Measurements from ENCODE around the gene RPL11.
"Not testable (repeated sequence)": the region's sequence is repeated elsewhere in the genome, so short reads cannot be mapped to it uniquely, and the experiment has no call there.

RPL11 gene

DNA sequence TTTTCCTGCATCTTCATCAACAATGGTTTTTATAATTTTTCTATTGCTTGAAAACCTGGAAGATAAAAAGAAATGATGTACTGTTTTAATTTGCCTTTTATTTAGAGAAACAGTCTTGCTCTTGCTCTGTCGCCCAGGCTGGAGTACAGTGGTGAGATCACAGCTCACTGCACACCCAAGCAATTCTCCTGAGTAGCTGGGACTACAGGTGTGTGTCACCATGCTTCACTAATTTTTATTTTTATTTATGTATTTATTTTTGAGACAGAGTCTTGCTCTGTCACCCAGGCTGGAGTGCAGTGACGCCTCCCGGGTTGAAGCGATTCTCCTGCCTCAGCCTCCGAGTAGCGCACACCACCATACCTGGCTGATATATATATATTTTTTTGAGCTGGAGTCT is 43.0 kb upstream of the RPL11 start:
- H4K20me1 ChIP-seq (ENCODE audit: control insufficient read depth, insufficient read depth, low read depth, low read length): no peaks in the 10 kb centered on the region
- H3K9me3 ChIP-seq (ENCODE audit: control insufficient read depth, insufficient read depth, low read length): no peaks in the 10 kb centered on the region
- no peak for TF ChIP-seq EZH2phosphoT487 (IDR thresholded peaks at IDR 0.05; ENCODE audit: borderline replicate concordance, low read length)
- TF ChIP-seq, protein P1, sequence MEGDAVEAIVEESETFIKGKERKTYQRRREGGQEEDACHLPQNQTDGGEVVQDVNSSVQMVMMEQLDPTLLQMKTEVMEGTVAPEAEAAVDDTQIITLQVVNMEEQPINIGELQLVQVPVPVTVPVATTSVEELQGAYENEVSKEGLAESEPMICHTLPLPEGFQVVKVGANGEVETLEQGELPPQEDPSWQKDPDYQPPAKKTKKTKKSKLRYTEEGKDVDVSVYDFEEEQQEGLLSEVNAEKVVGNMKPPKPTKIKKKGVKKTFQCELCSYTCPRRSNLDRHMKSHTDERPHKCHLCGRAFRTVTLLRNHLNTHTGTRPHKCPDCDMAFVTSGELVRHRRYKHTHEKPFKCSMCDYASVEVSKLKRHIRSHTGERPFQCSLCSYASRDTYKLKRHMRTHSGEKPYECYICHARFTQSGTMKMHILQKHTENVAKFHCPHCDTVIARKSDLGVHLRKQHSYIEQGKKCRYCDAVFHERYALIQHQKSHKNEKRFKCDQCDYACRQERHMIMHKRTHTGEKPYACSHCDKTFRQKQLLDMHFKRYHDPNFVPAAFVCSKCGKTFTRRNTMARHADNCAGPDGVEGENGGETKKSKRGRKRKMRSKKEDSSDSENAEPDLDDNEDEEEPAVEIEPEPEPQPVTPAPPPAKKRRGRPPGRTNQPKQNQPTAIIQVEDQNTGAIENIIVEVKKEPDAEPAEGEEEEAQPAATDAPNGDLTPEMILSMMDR (IDR thresholded peaks at IDR 0.05; ENCODE audit: low read depth, low read length, poor library complexity, severe bottlenecking): no peak
- no peaks in the 10 kb centered on the region for H3K9me2 ChIP-seq (replicated peaks; ENCODE audit: control insufficient read depth, low read length)
- H3K4me1 ChIP-seq (ENCODE audit: control insufficient read depth, low read length): peaks cover 99% of the 10 kb centered on the region
- H3F3A ChIP-seq (ENCODE audit: control insufficient read depth, insufficient read depth): peaks cover 22% of the 10 kb centered on the region
- H3K79me2 ChIP-seq (ENCODE audit: control insufficient read depth, low read length): peaks cover 21% of the 10 kb centered on the region
- H3K4me3 ChIP-seq (ENCODE audit: low read length): peak overlapping the region; percentile 62
- no peaks in the 10 kb centered on the region for H3K36me3 ChIP-seq (ENCODE audit: control insufficient read depth, low read length)
- H3K27me3 ChIP-seq (ENCODE audit: control insufficient read depth, low read length): no peaks in the 10 kb centered on the region
- H3K4me2 ChIP-seq (ENCODE audit: low read length): peak overlapping the region; percentile 54
- peak overlapping the region; percentile 89 for H3K27ac ChIP-seq (ENCODE audit: low read depth, low read length)

- Histone ChIP-seq H3K4me3 (ENCODE audit: low read length) (peak overlapping the region; percentile 62), H3K27ac (ENCODE audit: low read depth, low read length) (peak overlapping the region; percentile 89), H3K4me2 (ENCODE audit: low read length) (peak overlapping the region; percentile 54), H3F3A (ENCODE audit: control insufficient read depth, insufficient read depth) (peaks cover 22% of the 10 kb centered on the region), H3K79me2 (ENCODE audit: control insufficient read depth, low read length) (peaks cover 21% of the 10 kb centered on the region), H3K4me1 (ENCODE audit: control insufficient read depth, low read length) (peaks cover 99% of the 10 kb centered on the region)
- H3K27me3 ChIP-seq (ENCODE audit: control insufficient read depth, low read length); H3K9me2 ChIP-seq (replicated peaks; ENCODE audit: control insufficient read depth, low read length); H4K20me1 ChIP-seq (ENCODE audit: control insufficient read depth, insufficient read depth, low read depth, low read length); H3K36me3 ChIP-seq (ENCODE audit: control insufficient read depth, low read length); H3K9me3 ChIP-seq (ENCODE audit: control insufficient read depth, insufficient read depth, low read length): not testable (repeated sequence)
These were observed 42.4 kb upstream of the RPL11 start for GRCh38 chr1:23649157-23649556.

DNA sequence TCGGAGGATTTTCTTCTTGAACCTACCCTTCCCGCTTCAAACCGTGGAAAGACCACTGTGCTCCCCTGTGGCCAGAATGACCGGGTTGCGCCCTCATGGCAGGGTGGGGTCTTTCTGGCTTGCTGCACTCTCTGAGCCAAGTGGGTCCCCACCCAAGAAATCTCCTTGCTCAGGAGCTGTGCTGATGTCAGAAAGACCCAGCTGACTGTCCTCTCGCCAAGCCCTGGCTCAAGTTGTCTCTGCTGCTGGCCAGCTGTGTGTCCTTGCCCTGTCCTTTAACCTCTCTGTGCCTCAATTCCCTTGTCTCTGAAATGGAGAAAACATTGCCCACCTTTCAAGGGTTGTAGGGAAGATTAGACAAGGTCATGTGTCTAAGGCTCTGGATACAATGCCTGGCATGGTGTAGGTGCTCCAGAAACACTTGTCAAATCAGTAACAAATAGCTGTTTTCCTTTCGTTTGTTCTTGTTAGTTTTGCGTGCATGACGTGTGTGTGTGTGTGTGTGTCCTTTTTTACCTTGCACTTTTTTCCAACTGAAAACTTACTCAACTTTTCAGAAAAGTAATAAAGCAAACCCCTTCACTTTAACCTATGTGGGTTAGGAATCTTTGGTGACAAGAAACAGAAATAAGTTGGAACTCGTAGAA is 41.1 kb upstream of the RPL11 start:
- H3K27ac ChIP-seq (ENCODE audit: low read depth, low read length): peak overlapping the region; percentile 89
- no peaks in the 10 kb centered on the region for H3K9me2 ChIP-seq (replicated peaks; ENCODE audit: control insufficient read depth, low read length)
- H3K27me3 ChIP-seq (ENCODE audit: control insufficient read depth, low read length): no peaks in the 10 kb centered on the region
- peaks cover 27% of the 10 kb centered on the region for H3F3A ChIP-seq (ENCODE audit: control insufficient read depth, insufficient read depth)
- no peaks in the 10 kb centered on the region for H3K9me3 ChIP-seq (ENCODE audit: control insufficient read depth, insufficient read depth, low read length)
- peak overlapping the region; percentile 62 for H3K4me3 ChIP-seq (ENCODE audit: low read length)
- no peaks in the 10 kb centered on the region for H4K20me1 ChIP-seq (ENCODE audit: control insufficient read depth, insufficient read depth, low read depth, low read length)
- H3K36me3 ChIP-seq (ENCODE audit: control insufficient read depth, low read length): no peaks in the 10 kb centered on the region
- peaks cover 99% of the 10 kb centered on the region for H3K4me1 ChIP-seq (ENCODE audit: control insufficient read depth, low read length)
- TF ChIP-seq, protein P1 (IDR thresholded peaks at IDR 0.05; ENCODE audit: low read depth, low read length, poor library complexity, severe bottlenecking): no peak
- H3K4me2 ChIP-seq (ENCODE audit: low read length): peak overlapping the region; percentile 54
- H3K79me2 ChIP-seq (ENCODE audit: control insufficient read depth, low read length): peaks cover 21% of the 10 kb centered on the region

GRCh38 chr1:23651069-23651808 is 40.4 kb upstream of the RPL11 start:
- TF ChIP-seq, protein P1 (IDR thresholded peaks at IDR 0.05; ENCODE audit: low read depth, low read length, poor library complexity, severe bottlenecking): no peak
- TF ChIP-seq EZH2phosphoT487 (IDR thresholded peaks at IDR 0.05; ENCODE audit: borderline replicate concordance, low read length): no peak
- Histone ChIP-seq H3K9me2 (replicated peaks; ENCODE audit: control insufficient read depth, low read length) (no peaks in the 10 kb centered on the region), H3K27ac (ENCODE audit: low read depth, low read length) (peak overlapping the region; percentile 89), H3F3A (ENCODE audit: control insufficient read depth, insufficient read depth) (peaks cover 30% of the 10 kb centered on the region), H3K9me3 (ENCODE audit: control insufficient read depth, insufficient read depth, low read length) (no peaks in the 10 kb centered on the region), H3K4me3 (ENCODE audit: low read length) (peak overlapping the region; percentile 62), H3K79me2 (ENCODE audit: control insufficient read depth, low read length) (peaks cover 21% of the 10 kb centered on the region), H3K27me3 (ENCODE audit: control insufficient read depth, low read length) (no peaks in the 10 kb centered on the region), H3K4me2 (ENCODE audit: low read length) (peak overlapping the region; percentile 54), H3K36me3 (ENCODE audit: control insufficient read depth, low read length) (no peaks in the 10 kb centered on the region), H4K20me1 (ENCODE audit: control insufficient read depth, insufficient read depth, low read depth, low read length) (no peaks in the 10 kb centered on the region), H3K4me1 (ENCODE audit: control insufficient read depth, low read length) (peaks cover 94% of the 10 kb centered on the region)

Measured in DOHH2 (cell line).